ENCODE results near the gene KCNH8. TPM values are rescaled to one million over a fixed set of nuclear protein-coding genes. Genes with fewer than 3 reads are reported as not detected.

KCNH8 gene
- total and polyA plus RNA-seq, 7 donors: 0.11 to 0.24 TPM; not detected in 5

DNA sequence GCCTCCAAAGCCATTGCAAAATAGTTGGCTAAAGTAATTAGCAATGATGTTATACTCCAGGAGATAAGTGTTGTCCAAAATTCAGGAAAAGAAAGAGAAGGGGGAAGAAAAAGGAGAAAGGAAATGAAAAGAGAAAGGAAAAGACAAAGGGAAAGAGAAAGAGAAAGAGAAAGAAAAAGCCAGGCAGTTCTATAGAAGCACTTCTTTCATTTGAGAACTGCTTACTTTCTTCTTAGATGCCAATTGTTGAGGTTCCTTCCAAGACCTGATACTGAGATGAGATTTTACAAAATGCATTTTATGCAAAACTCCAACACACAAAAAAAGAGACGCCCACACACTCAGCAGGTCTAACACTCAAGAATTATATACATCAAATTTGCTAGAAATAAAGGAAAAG lies 298.4 kb downstream of the KCNH8 start:
- no peak overlapping the region for H3K4me3 ChIP-seq
- H3K27ac ChIP-seq: no peak overlapping the region
- DNase-seq (no peak), ATAC-seq (no peak)
- H3K36me3 ChIP-seq (ENCODE audit: insufficient read depth in 1 of 2, low read depth in 1 of 2): no peaks in the 10 kb centered on the region
- intact Hi-C loops (cut with DNase I): no loop called here
- no peaks in the 10 kb centered on the region for H3K27me3 ChIP-seq (ENCODE audit: insufficient read depth in 3 of 3, low read length in 2 of 3)
- H3K4me1 ChIP-seq: no peaks in the 10 kb centered on the region
- WGBS, 3 donors: 68 to 83% (median 73%) methylated on average over 1 of the region's 1 CpG
- TF ChIP-seq, protein P1, sequence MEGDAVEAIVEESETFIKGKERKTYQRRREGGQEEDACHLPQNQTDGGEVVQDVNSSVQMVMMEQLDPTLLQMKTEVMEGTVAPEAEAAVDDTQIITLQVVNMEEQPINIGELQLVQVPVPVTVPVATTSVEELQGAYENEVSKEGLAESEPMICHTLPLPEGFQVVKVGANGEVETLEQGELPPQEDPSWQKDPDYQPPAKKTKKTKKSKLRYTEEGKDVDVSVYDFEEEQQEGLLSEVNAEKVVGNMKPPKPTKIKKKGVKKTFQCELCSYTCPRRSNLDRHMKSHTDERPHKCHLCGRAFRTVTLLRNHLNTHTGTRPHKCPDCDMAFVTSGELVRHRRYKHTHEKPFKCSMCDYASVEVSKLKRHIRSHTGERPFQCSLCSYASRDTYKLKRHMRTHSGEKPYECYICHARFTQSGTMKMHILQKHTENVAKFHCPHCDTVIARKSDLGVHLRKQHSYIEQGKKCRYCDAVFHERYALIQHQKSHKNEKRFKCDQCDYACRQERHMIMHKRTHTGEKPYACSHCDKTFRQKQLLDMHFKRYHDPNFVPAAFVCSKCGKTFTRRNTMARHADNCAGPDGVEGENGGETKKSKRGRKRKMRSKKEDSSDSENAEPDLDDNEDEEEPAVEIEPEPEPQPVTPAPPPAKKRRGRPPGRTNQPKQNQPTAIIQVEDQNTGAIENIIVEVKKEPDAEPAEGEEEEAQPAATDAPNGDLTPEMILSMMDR (IDR thresholded peaks at IDR 0.05): no peak
- H3K9me3 ChIP-seq: no peaks in the 10 kb centered on the region

DNA sequence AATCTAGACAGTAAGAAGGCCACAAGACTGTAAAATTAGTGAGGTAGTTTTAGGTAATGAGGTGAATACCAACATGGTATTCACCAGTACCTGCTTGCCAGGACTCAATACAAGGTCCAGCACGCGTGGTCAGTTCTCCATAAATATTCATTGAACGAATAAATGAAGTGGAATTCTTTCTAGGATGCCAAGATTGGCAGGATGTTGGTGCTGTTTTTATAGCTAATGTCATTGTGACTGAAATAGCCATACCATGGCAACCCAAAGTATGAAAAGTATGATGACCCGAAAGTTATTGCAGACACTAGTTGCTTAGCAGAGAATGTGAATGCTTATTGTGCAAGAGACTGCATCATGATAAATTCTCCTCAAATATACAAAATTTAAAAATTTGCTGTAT lies 307.2 kb downstream of the KCNH8 start:
- Histone ChIP-seq H3K36me3 (ENCODE audit: insufficient read depth in 1 of 2, low read depth in 1 of 2) (no peaks in the 10 kb centered on the region), H3K9me3 (no peaks in the 10 kb centered on the region), H3K4me3 (no peak overlapping the region), H3K27me3 (ENCODE audit: insufficient read depth in 3 of 3, low read length in 2 of 3) (no peaks in the 10 kb centered on the region), H3K27ac (no peak overlapping the region), H3K4me1 (no peaks in the 10 kb centered on the region)
- ATAC-seq (peak; percentile 53 to 87 (median 68)), DNase-seq (no peak)
- intact Hi-C loops (cut with DNase I): no loop called here
- TF ChIP-seq, protein P1 (IDR thresholded peaks at IDR 0.05): no peak
- WGBS, 3 donors: 49 to 57% (median 55%) methylated on average over 4 of the region's 4 CpGs

DNA sequence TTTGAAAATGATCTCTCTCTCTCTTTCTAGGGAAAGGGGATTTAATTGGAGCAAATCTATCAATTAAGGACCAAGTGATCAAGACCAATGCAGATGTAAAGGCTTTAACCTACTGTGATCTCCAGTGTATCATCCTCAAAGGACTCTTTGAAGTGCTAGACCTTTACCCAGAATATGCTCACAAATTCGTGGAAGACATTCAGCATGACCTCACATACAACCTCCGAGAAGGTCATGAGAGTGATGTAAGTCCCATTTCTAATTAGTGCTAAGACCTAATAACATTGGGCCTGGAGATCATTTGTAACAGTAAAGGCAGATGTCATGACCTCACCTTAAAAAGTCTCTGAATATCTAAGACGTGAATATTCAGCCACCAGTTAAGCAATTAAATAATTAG lies 308.4 kb downstream of the KCNH8 start:
- ATAC-seq (no peak), DNase-seq (no peak)
- no peaks in the 10 kb centered on the region for H3K9me3 ChIP-seq
- no peak overlapping the region for H3K27ac ChIP-seq
- no peaks in the 10 kb centered on the region for H3K4me1 ChIP-seq
- TF ChIP-seq, protein P1 (IDR thresholded peaks at IDR 0.05): no peak
- H3K4me3 ChIP-seq: no peak overlapping the region
- no peaks in the 10 kb centered on the region for H3K27me3 ChIP-seq (ENCODE audit: insufficient read depth in 3 of 3, low read length in 2 of 3)
- intact Hi-C loops (cut with DNase I): no loop called here
- H3K36me3 ChIP-seq (ENCODE audit: insufficient read depth in 1 of 2, low read depth in 1 of 2): no peaks in the 10 kb centered on the region
- 24 to 34% (median 26%) methylated on average over 3 of the region's 3 CpGs for WGBS, 3 donors

DNA sequence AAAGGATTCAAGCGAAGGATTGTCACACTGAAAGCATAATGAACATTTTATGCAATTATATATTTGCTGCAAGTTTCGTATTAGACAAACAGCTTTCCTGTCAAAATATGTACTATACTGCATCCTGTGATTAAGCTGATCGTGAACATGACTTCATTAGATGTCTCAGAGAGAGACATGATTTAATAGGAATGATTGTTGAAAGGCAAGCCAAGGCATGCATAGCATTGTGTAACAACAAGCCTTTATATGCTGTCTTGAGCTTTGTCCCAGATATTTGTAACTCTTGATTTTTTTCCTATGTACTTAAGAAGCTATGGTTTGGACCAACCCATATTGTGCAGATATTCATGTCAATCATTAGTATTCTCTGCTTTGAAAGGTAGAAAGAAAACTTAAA lies 309.1 kb downstream of the KCNH8 start:
- H3K36me3 ChIP-seq (ENCODE audit: insufficient read depth in 1 of 2, low read depth in 1 of 2): no peaks in the 10 kb centered on the region
- TF ChIP-seq, protein P1 (IDR thresholded peaks at IDR 0.05): no peak
- H3K27me3 ChIP-seq (ENCODE audit: insufficient read depth in 3 of 3, low read length in 2 of 3): no peaks in the 10 kb centered on the region
- H3K27ac ChIP-seq: no peak overlapping the region
- no peaks in the 10 kb centered on the region for H3K9me3 ChIP-seq
- ATAC-seq: peak in 1 of 4 donors; percentile 47
- H3K4me1 ChIP-seq: no peaks in the 10 kb centered on the region
- intact Hi-C loops (cut with DNase I): no loop called here
- H3K4me3 ChIP-seq: no peak overlapping the region
- 57 to 58% (median 58%) methylated on average over 3 of the region's 3 CpGs for WGBS, 3 donors
- DNase-seq: no peak

DNA sequence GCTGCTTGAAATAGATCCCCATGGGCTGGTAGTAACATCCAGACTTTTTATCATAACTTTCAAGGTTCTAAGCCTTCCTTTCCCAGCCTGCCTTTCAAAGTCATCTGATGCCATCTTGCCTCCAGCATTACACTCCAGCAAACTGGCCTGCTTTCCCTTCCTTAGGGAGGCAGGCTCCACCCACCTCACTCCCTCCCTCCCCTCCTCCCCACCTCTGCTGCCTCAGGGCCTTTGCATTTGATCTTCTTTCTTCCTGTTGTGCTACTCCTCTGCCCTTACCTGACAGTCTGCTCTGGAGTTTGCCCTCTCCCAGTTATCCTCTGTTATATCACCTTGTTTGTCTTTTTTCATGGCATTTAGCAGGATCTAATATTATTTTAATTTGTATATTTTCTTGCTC lies 319.5 kb downstream of the KCNH8 start:
- DNase-seq (no peak), ATAC-seq (no peak)
- no peaks in the 10 kb centered on the region for H3K9me3 ChIP-seq
- no peaks in the 10 kb centered on the region for H3K36me3 ChIP-seq (ENCODE audit: insufficient read depth in 1 of 2, low read depth in 1 of 2)
- no peak overlapping the region for H3K4me3 ChIP-seq
- intact Hi-C loops (cut with DNase I): no loop called here
- TF ChIP-seq, protein P1 (IDR thresholded peaks at IDR 0.05): no peak
- H3K27ac ChIP-seq: no peak overlapping the region
- no peaks in the 10 kb centered on the region for H3K4me1 ChIP-seq
- H3K27me3 ChIP-seq (ENCODE audit: insufficient read depth in 3 of 3, low read length in 2 of 3): no peaks in the 10 kb centered on the region

Measured in psoas muscle (tissue), 8 donors.